ENCODE results near the gene CCNI.

CCNI gene

DNA sequence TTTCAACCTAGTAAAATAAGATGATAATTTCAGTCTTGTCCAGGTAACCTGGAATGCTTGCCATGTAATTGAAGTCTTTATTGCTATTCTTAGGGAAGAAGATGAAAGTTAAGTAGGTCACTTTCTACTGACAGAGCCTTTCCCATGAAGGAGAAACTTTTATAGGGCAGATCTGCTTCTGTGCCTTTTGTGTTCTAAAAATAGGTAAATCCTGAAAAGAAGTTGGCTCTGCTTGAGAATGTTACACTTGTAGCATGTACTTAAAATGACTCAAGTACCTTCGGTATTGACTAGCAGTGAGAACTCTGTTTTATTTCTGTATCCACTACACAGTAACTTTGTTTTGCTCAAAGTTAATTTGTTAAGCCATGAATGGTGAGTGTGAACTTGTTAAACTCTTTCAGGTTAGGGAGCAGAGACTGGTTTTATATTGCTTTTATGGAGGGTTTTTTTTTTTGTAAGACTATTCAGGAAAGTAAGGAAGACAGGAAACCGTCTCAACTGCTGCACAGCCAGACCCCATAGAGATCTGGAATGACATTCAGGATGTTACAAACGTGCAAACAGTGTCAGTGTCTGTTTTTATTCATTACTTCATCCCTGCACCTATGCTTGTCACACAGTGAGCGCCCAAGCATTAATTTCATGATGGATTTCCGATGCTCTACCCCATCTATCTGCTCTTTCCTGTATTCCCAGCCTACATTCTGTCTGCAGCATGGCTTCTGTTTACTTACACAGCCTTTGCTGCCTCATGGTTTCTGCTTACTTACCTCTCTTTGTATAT is 73.3 kb downstream of the CCNI start:
- no peak for DNase-seq (ENCODE audit: low spot score)

DNA sequence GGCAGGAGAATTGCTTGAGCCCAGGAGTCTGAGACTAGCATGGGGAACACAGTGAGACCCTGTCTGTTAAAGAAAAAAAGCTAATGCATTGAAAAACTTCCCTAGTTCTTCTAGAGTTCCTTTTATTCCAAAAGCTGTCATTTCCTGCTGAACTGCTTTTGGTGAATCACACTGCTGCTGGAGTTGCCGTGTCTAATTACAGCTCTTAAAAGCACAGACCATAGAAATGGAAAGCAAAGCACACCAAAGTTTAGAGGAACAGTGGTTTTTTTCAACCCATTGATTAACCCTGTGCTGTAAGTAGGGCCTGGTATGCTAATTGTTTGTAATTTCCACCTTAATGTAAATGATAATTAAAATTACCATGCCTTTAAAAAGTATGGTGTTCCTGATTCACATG is 73.9 kb downstream of the CCNI start:
- DNase-seq (ENCODE audit: low spot score), result no peak

DNA sequence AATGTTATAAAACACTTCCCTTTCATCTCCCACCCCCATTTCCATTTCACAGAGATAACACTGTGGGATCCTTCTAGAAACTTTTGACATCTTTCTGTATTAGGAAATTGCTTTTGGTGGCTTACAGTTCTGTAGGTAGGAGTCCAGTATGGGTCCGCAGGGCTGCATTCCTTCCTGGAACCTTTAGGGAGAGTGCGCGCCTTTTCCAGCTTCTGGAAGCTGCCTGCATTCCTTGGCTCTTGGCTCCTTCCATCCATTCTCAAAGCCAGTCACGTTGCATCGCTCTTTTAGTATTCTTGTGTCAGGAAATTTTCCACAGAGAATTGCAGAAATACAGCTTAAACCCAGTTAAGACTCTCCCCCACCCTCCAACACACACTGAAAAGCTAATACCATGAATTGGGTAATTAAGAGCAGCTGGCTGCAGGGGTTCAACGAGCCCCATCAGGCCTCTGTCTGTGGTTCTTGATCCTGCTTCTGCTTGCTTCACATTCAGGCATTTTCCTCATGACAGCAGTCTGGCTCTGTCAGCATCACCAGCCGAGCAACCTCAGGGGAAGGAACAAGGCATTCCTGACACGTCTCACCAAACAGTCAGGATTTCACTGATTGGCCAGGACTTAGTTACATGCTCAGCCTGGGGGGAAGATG is 77.4 kb downstream of the CCNI start:
- no peak for DNase-seq (ENCODE audit: low spot score)

DNA sequence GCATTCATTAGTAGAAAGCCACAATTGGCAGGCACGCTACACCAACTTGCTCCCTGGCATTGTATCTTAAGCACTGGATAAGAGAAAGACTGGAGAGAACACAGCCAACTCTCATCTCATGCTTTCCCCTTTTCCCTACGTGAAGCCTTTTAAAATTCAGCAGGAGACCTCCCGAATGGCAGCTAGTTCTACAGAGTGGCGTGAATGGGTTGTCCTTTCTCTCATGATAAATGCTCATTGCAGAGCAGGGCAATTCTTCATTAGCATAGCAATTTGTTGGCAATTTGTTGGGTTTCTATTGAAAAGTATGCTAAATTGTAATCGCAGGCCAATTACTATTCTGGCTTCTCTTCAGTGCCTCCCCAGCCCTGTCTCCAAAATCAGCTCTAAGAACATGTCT is 78.3 kb downstream of the CCNI start:
- peak; percentile 58 for DNase-seq (ENCODE audit: low spot score)

All from putamen (tissue), 1 donor.